Natural killer cell (primary cell): Measurements from ENCODE around the gene FARS2. TPM values are rescaled to one million over a fixed set of nuclear protein-coding genes. Genes with fewer than 3 reads are reported as not detected.
"Not testable (repeated sequence)": the region's sequence is repeated elsewhere in the genome, so short reads cannot be mapped to it uniquely, and the experiment has no call there.

ENCODE experiments used
- ATAC-seq, 3 donors: fragments of 150-1000 bp in 2 of 3; fragments of 200-7000 bp in 1 of 3; cut with Tn5 transposase; 1 replicate in 1 of 3; 2 replicates in 2 of 3; pipeline ENCODE4 v1.10.0; 2021; ENCODE audit warnings: mild to moderate bottlenecking in 2 of 3, moderate library complexity in 2 of 3
- DNase-seq, 2 donors: peaks; one replicate each; pipeline versions ENCODE4 v3.0.0 to v3.0.0-alpha.2; 2013 to 2021; ENCODE audit warnings: mixed read lengths in 1 of 2
- H3K27ac ChIP-seq: one replicate; pipeline ENCODE4 v1.5.1; 2013; ENCODE audit warnings: mild to moderate bottlenecking, low read length
- H3K27me3 ChIP-seq: one replicate; pipeline ENCODE4 v1.6.1; 2013; ENCODE audit warnings: low read length; ENCODE audit not compliant: control insufficient read depth, insufficient read depth
- H3K36me3 ChIP-seq: one replicate; pipeline ENCODE4 v1.6.1; 2013; ENCODE audit warnings: low read length; ENCODE audit not compliant: control insufficient read depth, insufficient read depth
- H3K4me1 ChIP-seq: one replicate; pipeline ENCODE4 v1.6.1; 2013; ENCODE audit warnings: low read length; ENCODE audit not compliant: control insufficient read depth, insufficient read depth
- H3K4me3 ChIP-seq: one replicate; pipeline ENCODE4 v1.5.1; 2013; ENCODE audit warnings: low read length
- H3K9me3 ChIP-seq: one replicate; pipeline ENCODE4 v1.6.1; 2013; ENCODE audit warnings: low read length; ENCODE audit not compliant: control insufficient read depth, insufficient read depth
- H3K27ac Mint-ChIP-seq, 2 donors: one replicate each; pipeline ENCODE4 v1.8.0; 2022; ENCODE audit warnings: mild to moderate bottlenecking in 2 of 2, mixed read lengths in 2 of 2, moderate library complexity in 1 of 2
- H3K27me3 Mint-ChIP-seq, 2 donors: one replicate each; pipeline ENCODE4 v1.8.0; 2022; ENCODE audit warnings: low read depth in 2 of 2, mixed read lengths in 2 of 2
- H3K36me3 Mint-ChIP-seq: one replicate; pipeline ENCODE4 v1.8.0; 2022; ENCODE audit warnings: mixed read lengths
- H3K4me1 Mint-ChIP-seq, 2 donors: one replicate each; pipeline ENCODE4 v1.8.0; 2022; ENCODE audit warnings: mixed read lengths in 2 of 2
- H3K4me3 Mint-ChIP-seq: one replicate; pipeline ENCODE4 v1.8.0; 2022; ENCODE audit warnings: mild to moderate bottlenecking, moderate library complexity, mixed read lengths
- H3K9me3 Mint-ChIP-seq, 2 donors: one replicate each; pipeline ENCODE4 v1.8.0; 2022; ENCODE audit warnings: mixed read lengths in 2 of 2
- CTCF ChIP-seq: fragments of 200-600 bp; IDR thresholded peaks from one replicate; pipeline ENCODE4 v1.8.0; 2022; ENCODE audit warnings: antibody characterized with exemption
- WGBS: methylation state at CpG from one replicate; pipeline ENCODE4 v1.1.7; 2013; ENCODE audit warnings: missing lambda C conversion rate; ENCODE audit not compliant: insufficient coverage; 5-methylcytosine and 5-hydroxymethylcytosine counted together
- intact Hi-C: fragments of 100-400 bp; cut with micrococcal nuclease; formaldehyde crosslinking; loops from one replicate; pipeline ENCODE4 v1.14.2; 2022
- total RNA-seq, 4 donors: library from RNA; stranded (reverse); fragments of 120-200 nt in 1 of 4; gene quantifications; one replicate each; pipeline versions ENCODE4 v1.2.3 to v1.2.4, GENCODE V29; 2013 to 2022

FARS2 gene
- total RNA-seq, 3 donors from 2014 or later (not counting 1 experiment from before 2014, with no cell fraction given), result 15.3 to 24.8 (median 22.7) TPM

GRCh38 chr6:5786321-5786968 is 525.1 kb downstream of the FARS2 start:
- no peaks in the 10 kb centered on the region for H3K27me3 ChIP-seq
- peaks cover 29 to 38% of the 10 kb centered on the region in 2 donors for H3K4me1 Mint-ChIP-seq
- H3K9me3 Mint-ChIP-seq, result no peaks in the 10 kb centered on the region
- no peak overlapping the region for H3K4me3 Mint-ChIP-seq
- ATAC-seq (no peak), DNase-seq (no peak)
- no peaks in the 10 kb centered on the region for H3K36me3 Mint-ChIP-seq
- no peaks in the 10 kb centered on the region for H3K9me3 ChIP-seq
- H3K4me3 ChIP-seq, result no peak overlapping the region
- WGBS, result 80% methylated on average over 10 of the region's 10 CpGs
- H3K27ac Mint-ChIP-seq, result no peak overlapping the region
- H3K4me1 ChIP-seq, result peaks cover 9% of the 10 kb centered on the region
- no peaks in the 10 kb centered on the region for H3K27me3 Mint-ChIP-seq
- intact Hi-C loops, result no loop called here
- no peak for TF ChIP-seq CTCF
- H3K27ac ChIP-seq, result no peak overlapping the region
- no peaks in the 10 kb centered on the region for H3K36me3 ChIP-seq

GRCh38 chr6:5786969-5787720 is 525.8 kb downstream of the FARS2 start:
- Histone ChIP-seq H3K27me3 (no peaks in the 10 kb centered on the region), H3K9me3 (no peaks in the 10 kb centered on the region), H3K4me1 (peaks cover 10% of the 10 kb centered on the region), H3K36me3 (no peaks in the 10 kb centered on the region), H3K27ac (no peak overlapping the region), H3K4me3 (no peak overlapping the region)
- Mint-ChIP-seq H3K36me3 (no peaks in the 10 kb centered on the region), H3K27me3 (no peaks in the 10 kb centered on the region), H3K9me3 (no peaks in the 10 kb centered on the region), H3K27ac (no peak overlapping the region), H3K4me3 (no peak overlapping the region), H3K4me1 (peaks cover 36 to 45% of the 10 kb centered on the region in 2 donors)
- intact Hi-C loops, result no loop called here
- 51% methylated on average over 9 of the region's 11 CpGs for WGBS
- ATAC-seq (peak in 2 of 3 donors; percentile 26 to 27), DNase-seq (peak in 1 of 2 donors; percentile 20)
- no peak for TF ChIP-seq CTCF

DNA sequence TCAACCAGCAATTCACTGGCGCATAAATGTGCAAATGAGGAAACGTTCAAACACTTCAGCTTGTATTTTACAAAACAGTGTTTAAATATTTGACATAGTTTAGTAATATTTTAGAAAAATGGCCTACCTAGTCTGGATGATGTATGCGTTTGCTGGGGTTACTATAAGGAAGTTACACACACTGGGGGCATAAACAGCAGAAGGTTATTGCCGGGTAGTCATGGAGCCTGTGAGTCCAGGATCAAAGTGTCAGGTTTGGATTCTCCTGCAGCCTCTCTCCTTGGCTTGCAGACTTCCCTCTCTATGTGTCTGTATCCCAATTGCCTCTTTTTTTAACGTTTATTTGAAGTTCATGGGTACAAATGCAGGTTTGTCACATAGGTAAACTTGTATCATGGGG is 528.1 kb downstream of the FARS2 start:
- DNase-seq, H3K4me3 ChIP-seq, intact Hi-C loops, H3K9me3 Mint-ChIP-seq, H3K36me3 ChIP-seq, H3K27me3 Mint-ChIP-seq, H3K9me3 ChIP-seq, H3K27me3 ChIP-seq, H3K4me3 Mint-ChIP-seq, ATAC-seq, H3K27ac Mint-ChIP-seq, H3K36me3 Mint-ChIP-seq, H3K27ac ChIP-seq: not testable (repeated sequence)
- H3K4me1 Mint-ChIP-seq, result peaks cover 52% of the 10 kb centered on the region in 2 donors
- peaks cover 13% of the 10 kb centered on the region for H3K4me1 ChIP-seq
- WGBS, result 95% methylated on average over 4 of the region's 5 CpGs

GRCh38 chr6:5796555-5796954 is 535.2 kb downstream of the FARS2 start:
- not testable (repeated sequence) for H3K4me3 Mint-ChIP-seq

DNA sequence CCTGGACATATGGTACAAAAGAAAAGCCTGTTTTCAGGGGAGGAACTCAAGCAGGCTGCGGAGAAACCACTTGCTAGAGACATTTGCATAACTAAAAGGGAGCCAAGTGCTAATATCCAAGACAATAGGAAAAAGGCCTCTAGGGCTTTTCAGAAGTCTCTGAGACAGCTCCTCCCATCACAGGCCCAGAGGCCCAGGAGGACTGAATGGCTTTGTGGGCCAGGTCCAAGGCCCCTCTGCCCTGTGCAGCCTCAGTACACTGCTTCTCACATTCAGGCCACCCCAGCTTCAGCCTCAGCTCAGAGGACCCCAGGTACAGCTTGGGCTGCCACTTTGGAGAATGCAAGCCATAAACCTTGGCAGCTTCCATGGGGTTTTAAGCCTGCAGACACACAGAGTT is 545.1 kb downstream of the FARS2 start:
- H3K4me1 ChIP-seq, result peaks cover 12% of the 10 kb centered on the region
- H3K27ac Mint-ChIP-seq, H3K27me3 Mint-ChIP-seq, H3K4me3 ChIP-seq, intact Hi-C loops, ATAC-seq, H3K36me3 Mint-ChIP-seq, H3K27me3 ChIP-seq, H3K9me3 Mint-ChIP-seq, H3K36me3 ChIP-seq, H3K4me3 Mint-ChIP-seq, H3K27ac ChIP-seq, H3K9me3 ChIP-seq, DNase-seq: not testable (repeated sequence)
- 100% methylated on average over 1 of the region's 1 CpG for WGBS
- H3K4me1 Mint-ChIP-seq, result peaks cover 15 to 29% of the 10 kb centered on the region in 2 donors

More at GRCh38 chr6:5796555-5796954, 535.2 kb downstream of the FARS2 start:
- ATAC-seq, H3K27me3 Mint-ChIP-seq, H3K27ac Mint-ChIP-seq, intact Hi-C loops, H3K4me1 ChIP-seq, H3K9me3 ChIP-seq, H3K36me3 Mint-ChIP-seq, H3K36me3 ChIP-seq, H3K9me3 Mint-ChIP-seq, H3K27me3 ChIP-seq, DNase-seq, H3K4me3 ChIP-seq, H3K27ac ChIP-seq: not testable (repeated sequence)
- peaks cover 20 to 33% of the 10 kb centered on the region in 2 donors for H3K4me1 Mint-ChIP-seq
